ENCODE results near the gene TENM4.

Gene TENM4

GRCh38 chr11:79094616-79095015, 346.2 kb downstream of the TENM4 start:
- no peak for ATAC-seq (ENCODE audit: insufficient read depth, low read depth)
- H3K4me1 ChIP-seq (ENCODE audit: insufficient read depth, low read length) = no peaks in the 10 kb centered on the region
- peaks cover 5% of the 10 kb centered on the region for H3K27me3 ChIP-seq (ENCODE audit: insufficient read depth, low read length, poor library complexity)
- H3K9me3 ChIP-seq (ENCODE audit: insufficient read depth, low read length, severe bottlenecking) = no peaks in the 10 kb centered on the region
- DNase-seq = no peak
- TF ChIP-seq CTCF (IDR thresholded peaks at IDR 0.05; ENCODE audit: borderline replicate concordance, extremely low read depth, low read length, poor library complexity, severe bottlenecking) = no peak
- H3K4me2 ChIP-seq (ENCODE audit: insufficient read depth, low read length) = no peak overlapping the region
- no peak overlapping the region for H2AFZ ChIP-seq (ENCODE audit: low read depth, low read length)
- H4K20me1 ChIP-seq (ENCODE audit: insufficient read depth, low read length) = no peaks in the 10 kb centered on the region
- no peaks in the 10 kb centered on the region for H3K36me3 ChIP-seq (ENCODE audit: insufficient read depth, low read length)
- H3K9ac ChIP-seq (ENCODE audit: low read depth, low read length) = no peak overlapping the region
- H3K27ac ChIP-seq (ENCODE audit: low read length) = no peak overlapping the region
- H3K4me3 ChIP-seq (ENCODE audit: low read depth in 1 of 2, low read length in 2 of 2) = no peak overlapping the region
- H3K79me2 ChIP-seq (ENCODE audit: insufficient read depth, low read length) = no peaks in the 10 kb centered on the region

- no peak overlapping the region for H3K9ac ChIP-seq (ENCODE audit: low read depth, low read length)
- H3K27ac ChIP-seq (ENCODE audit: low read length) = no peak overlapping the region
- H2AFZ ChIP-seq (ENCODE audit: low read depth, low read length) = no peak overlapping the region
- H3K36me3 ChIP-seq (ENCODE audit: insufficient read depth, low read length) = no peaks in the 10 kb centered on the region
- H3K4me1 ChIP-seq (ENCODE audit: insufficient read depth, low read length) = no peaks in the 10 kb centered on the region
- ATAC-seq (ENCODE audit: insufficient read depth, low read depth) (no peak), DNase-seq (no peak)
- H3K79me2 ChIP-seq (ENCODE audit: insufficient read depth, low read length) = no peaks in the 10 kb centered on the region
- no peak overlapping the region for H3K4me2 ChIP-seq (ENCODE audit: insufficient read depth, low read length)
- H4K20me1 ChIP-seq (ENCODE audit: insufficient read depth, low read length) = no peaks in the 10 kb centered on the region
- no peaks in the 10 kb centered on the region for H3K9me3 ChIP-seq (ENCODE audit: insufficient read depth, low read length, severe bottlenecking)
- H3K27me3 ChIP-seq (ENCODE audit: insufficient read depth, low read length, poor library complexity) = peaks cover 3% of the 10 kb centered on the region
- no peak overlapping the region for H3K4me3 ChIP-seq (ENCODE audit: low read depth in 1 of 2, low read length in 2 of 2)
- TF ChIP-seq EZH2 (IDR thresholded peaks at IDR 0.05; ENCODE audit: borderline replicate concordance, low read depth, low read length, severe bottlenecking) (no peak), CTCF (IDR thresholded peaks at IDR 0.05; ENCODE audit: borderline replicate concordance, extremely low read depth, low read length, poor library complexity, severe bottlenecking) (no peak)
These were observed 348.0 kb downstream of the TENM4 start for GRCh38 chr11:79092791-79093353.

- TF ChIP-seq EZH2 (IDR thresholded peaks at IDR 0.05; ENCODE audit: borderline replicate concordance, low read depth, low read length, severe bottlenecking) (no peak), CTCF (IDR thresholded peaks at IDR 0.05; ENCODE audit: borderline replicate concordance, extremely low read depth, low read length, poor library complexity, severe bottlenecking) (no peak)
- Histone ChIP-seq H2AFZ (ENCODE audit: low read depth, low read length) (no peak overlapping the region), H3K4me1 (ENCODE audit: insufficient read depth, low read length) (no peaks in the 10 kb centered on the region), H3K27me3 (ENCODE audit: insufficient read depth, low read length, poor library complexity) (peaks cover 3% of the 10 kb centered on the region), H3K27ac (ENCODE audit: low read length) (no peak overlapping the region), H3K9ac (ENCODE audit: low read depth, low read length) (no peak overlapping the region), H3K36me3 (ENCODE audit: insufficient read depth, low read length) (no peaks in the 10 kb centered on the region), H3K9me3 (ENCODE audit: insufficient read depth, low read length, severe bottlenecking) (no peaks in the 10 kb centered on the region), H3K79me2 (ENCODE audit: insufficient read depth, low read length) (no peaks in the 10 kb centered on the region), H3K4me3 (ENCODE audit: low read depth in 1 of 2, low read length in 2 of 2) (no peak overlapping the region), H4K20me1 (ENCODE audit: insufficient read depth, low read length) (no peaks in the 10 kb centered on the region), H3K4me2 (ENCODE audit: insufficient read depth, low read length) (no peak overlapping the region)
- ATAC-seq (ENCODE audit: insufficient read depth, low read depth) (no peak), DNase-seq (no peak)
These were observed 350.6 kb downstream of the TENM4 start for GRCh38 chr11:79090191-79090705.

Data from DND-41 (cell line).